Nephron (organoid): ENCODE results near the gene PTTG2.
A peak's percentile ranks its signal among the peaks of the same experiment; 100 is the strongest.

ENCODE experiments used
- H3K27ac Mint-ChIP-seq, 3 experiments: 2 replicates each; pipeline ENCODE4 v1.8.0; 2020; ENCODE audit warnings: mixed read lengths in 3 of 3, mild to moderate bottlenecking in 2 of 3, moderate library complexity in 1 of 3
- H3K27me3 Mint-ChIP-seq: 2 replicates; pipeline ENCODE4 v1.8.0; 2021; ENCODE audit warnings: low read depth, mild to moderate bottlenecking, moderate library complexity, mixed read lengths
- H3K36me3 Mint-ChIP-seq: 2 replicates; pipeline ENCODE4 v1.8.0; 2020; ENCODE audit warnings: low read depth, mixed read lengths
- H3K4me1 Mint-ChIP-seq: 2 replicates; pipeline ENCODE4 v1.8.0; 2020; ENCODE audit warnings: mixed read lengths
- H3K4me3 Mint-ChIP-seq, 3 experiments: 2 replicates each; pipeline ENCODE4 v1.8.0; 2020; ENCODE audit warnings: mild to moderate bottlenecking in 3 of 3, mixed read lengths in 3 of 3, moderate library complexity in 2 of 3
- H3K9me3 Mint-ChIP-seq: 2 replicates; pipeline ENCODE4 v1.8.0; 2020; ENCODE audit warnings: mixed read lengths
- CTCF ChIP-seq, 3 experiments: fragments of 200-600 bp; sonication (generic); IDR thresholded peaks; one replicate each; pipeline ENCODE4 v1.5.0; 2021; ENCODE audit warnings: antibody characterized with exemption in 3 of 3; ENCODE audit not compliant: unreplicated experiment in 3 of 3

The PTTG2 gene

DNA sequence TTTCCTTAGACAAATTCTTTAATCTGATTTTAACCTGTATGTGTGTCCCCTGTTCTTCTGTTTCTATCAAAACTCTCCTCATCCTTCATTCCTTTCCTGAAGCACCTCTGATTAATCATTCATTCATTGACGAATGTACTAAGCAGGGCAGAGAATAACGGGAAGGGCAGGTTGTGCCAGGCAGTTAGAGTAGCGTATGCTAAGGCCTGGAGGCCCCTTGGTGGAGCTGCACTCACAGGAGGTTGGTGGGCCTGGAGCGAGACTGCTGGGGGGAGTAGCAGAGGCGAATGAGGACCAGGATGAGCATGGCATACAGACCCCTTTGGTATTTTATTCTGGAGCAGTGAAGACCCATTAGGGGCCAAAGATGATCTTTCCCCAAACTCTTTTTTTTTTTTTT lies 22.5 kb downstream of the PTTG2 start:
- H3K27ac Mint-ChIP-seq = peak overlapping the region; percentile 73 to 91 (median 84)
- peaks cover 58% of the 10 kb centered on the region for H3K4me1 Mint-ChIP-seq
- no peak for TF ChIP-seq CTCF (IDR thresholded peaks at IDR 0.05; ENCODE audit: unreplicated experiment in 3 of 3)
- H3K4me3 Mint-ChIP-seq = no peak overlapping the region
- H3K27me3 Mint-ChIP-seq = no peaks in the 10 kb centered on the region
- no peaks in the 10 kb centered on the region for H3K9me3 Mint-ChIP-seq
- no peaks in the 10 kb centered on the region for H3K36me3 Mint-ChIP-seq

DNA sequence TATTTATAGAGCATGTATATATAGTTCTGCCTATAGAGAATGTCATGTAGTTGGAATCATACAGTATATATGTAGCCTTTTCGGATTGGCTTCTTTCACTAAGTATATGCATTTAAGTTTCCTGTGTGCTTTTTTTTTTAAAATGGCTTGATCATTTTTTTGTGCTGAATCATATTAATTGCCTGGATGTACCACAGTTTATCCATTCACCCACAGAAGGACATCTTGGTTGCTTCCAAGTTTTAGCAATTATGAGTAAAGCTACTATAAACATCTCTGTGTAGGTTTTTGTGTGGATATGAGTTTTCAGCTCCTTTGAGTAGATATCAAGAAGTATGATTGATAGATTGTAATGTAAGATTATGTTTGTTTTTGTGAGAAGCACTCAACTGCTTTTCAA lies 23.8 kb downstream of the PTTG2 start:
- no peaks in the 10 kb centered on the region for H3K9me3 Mint-ChIP-seq
- no peaks in the 10 kb centered on the region for H3K27me3 Mint-ChIP-seq
- peaks cover 63% of the 10 kb centered on the region for H3K4me1 Mint-ChIP-seq
- H3K4me3 Mint-ChIP-seq = no peak overlapping the region
- H3K27ac Mint-ChIP-seq = peak overlapping the region in 2 of 3 experiments; percentile 61 to 91
- H3K36me3 Mint-ChIP-seq = no peaks in the 10 kb centered on the region
- TF ChIP-seq CTCF (IDR thresholded peaks at IDR 0.05; ENCODE audit: unreplicated experiment in 3 of 3) = no peak

DNA sequence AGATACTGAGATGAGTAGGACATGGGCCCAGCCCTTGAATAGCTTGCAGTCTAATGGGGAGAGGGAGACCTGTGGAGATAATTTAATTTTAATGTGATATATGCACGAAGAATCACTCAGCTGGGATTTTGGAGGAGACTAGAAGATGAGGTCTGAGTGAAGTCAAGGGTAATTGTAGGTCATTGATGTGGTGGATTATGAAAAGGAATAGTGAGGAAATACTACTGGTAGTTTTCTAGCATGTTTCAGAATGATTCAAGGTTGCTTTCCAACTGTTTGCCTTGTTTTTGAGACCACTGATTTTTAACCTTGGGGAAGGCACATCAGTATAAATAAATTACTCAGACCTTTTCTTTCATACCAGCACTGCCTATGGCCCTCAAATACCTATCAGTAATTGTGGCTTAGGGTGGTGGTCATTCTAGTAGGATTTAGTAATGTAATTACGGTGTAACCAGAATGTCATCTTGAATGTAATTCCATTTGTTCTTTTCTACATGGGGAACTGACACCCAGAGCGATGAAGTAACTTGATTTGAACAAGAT lies 25.6 kb downstream of the PTTG2 start:
- Mint-ChIP-seq H3K27ac (peak overlapping the region in 2 of 3 experiments; percentile 7 to 36), H3K4me3 (no peak overlapping the region), H3K27me3 (no peaks in the 10 kb centered on the region), H3K36me3 (no peaks in the 10 kb centered on the region), H3K9me3 (no peaks in the 10 kb centered on the region), H3K4me1 (peaks cover 62% of the 10 kb centered on the region)
- no peak for TF ChIP-seq CTCF (IDR thresholded peaks at IDR 0.05; ENCODE audit: unreplicated experiment in 3 of 3)

DNA sequence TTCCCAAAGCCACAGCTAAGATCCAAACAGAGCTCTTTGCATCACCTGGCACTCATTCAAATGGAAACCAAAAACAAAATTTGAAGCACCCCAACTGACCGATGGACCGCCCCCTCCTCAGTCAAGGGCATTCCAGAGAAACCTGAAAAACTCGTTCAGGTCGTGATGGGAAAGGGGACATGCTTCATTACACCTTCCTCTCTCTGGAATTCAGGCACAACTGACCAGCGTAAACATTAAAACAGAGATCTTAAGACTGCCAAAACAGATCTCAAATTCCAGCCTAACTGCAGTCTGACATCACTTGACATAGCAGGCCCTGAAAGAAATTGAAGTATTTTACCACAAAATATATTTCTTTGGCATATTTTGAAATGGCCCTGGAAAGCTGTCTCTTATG lies 28.5 kb downstream of the PTTG2 start:
- no peak for TF ChIP-seq CTCF (IDR thresholded peaks at IDR 0.05; ENCODE audit: unreplicated experiment in 3 of 3)
- H3K27ac Mint-ChIP-seq = peak overlapping the region; percentile 83 to 95 (median 88)
- H3K27me3 Mint-ChIP-seq = no peaks in the 10 kb centered on the region
- no peak overlapping the region for H3K4me3 Mint-ChIP-seq
- H3K36me3 Mint-ChIP-seq = no peaks in the 10 kb centered on the region
- H3K4me1 Mint-ChIP-seq = peaks cover 53% of the 10 kb centered on the region
- no peaks in the 10 kb centered on the region for H3K9me3 Mint-ChIP-seq

DNA sequence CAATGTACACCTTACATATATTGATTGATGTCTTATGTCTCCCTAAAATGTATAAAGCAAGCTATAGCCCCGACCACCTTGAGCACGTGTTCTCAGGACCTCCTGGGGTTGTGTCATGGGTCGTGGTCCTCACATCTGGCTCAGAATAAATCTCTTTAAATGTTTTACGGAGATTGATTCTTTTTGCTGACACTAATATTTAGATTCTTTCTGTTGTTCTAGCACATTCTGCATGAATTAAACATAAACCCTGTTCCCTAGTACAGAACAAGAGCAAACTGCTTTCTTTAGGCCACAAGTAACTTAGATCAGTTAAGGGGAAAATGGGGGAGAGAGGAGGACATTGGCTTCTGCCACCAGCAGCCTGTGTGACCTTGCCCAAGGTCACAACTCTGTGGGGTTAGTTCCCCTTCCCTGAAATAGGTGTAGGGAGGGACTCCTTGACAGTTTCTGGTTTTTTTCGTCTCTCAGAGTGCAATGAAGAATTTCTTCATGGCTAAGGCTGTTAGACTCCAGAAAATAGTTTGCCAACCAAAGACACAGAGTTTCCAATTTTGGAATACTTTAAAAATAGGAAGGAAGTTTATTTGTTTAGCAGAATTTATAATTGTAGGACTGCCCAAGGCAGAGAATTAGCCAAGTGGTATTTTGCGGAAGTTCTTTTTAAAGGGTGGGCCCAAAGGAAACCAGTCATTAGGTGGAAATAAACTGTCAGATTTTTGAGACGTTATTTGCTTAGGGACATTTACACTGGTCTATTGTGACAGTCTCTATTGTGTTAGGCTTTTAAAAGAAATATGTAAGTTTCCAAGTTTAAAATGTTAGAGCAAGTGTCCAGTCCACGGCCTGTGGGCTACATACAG lies 29.4 kb downstream of the PTTG2 start:
- no peaks in the 10 kb centered on the region for H3K27me3 Mint-ChIP-seq
- H3K4me3 Mint-ChIP-seq = peak overlapping the region in 1 of 3 experiments; percentile 1

More for the DNA sequence above, 29.4 kb downstream of the PTTG2 start:
- no peak for TF ChIP-seq CTCF (IDR thresholded peaks at IDR 0.05; ENCODE audit: unreplicated experiment in 3 of 3)
- Mint-ChIP-seq H3K4me1 (peaks cover 55% of the 10 kb centered on the region), H3K9me3 (no peaks in the 10 kb centered on the region), H3K27ac (peak overlapping the region; percentile 83 to 95 (median 88)), H3K36me3 (no peaks in the 10 kb centered on the region)
